Testis (tissue), 3 donors: ENCODE measurements around the gene ATP1B3. TPM values are rescaled to one million over a fixed set of nuclear protein-coding genes. Genes with fewer than 3 reads are reported as not detected.

ENCODE experiments used
- DNase-seq: peaks from one replicate; pipeline ENCODE4 v3.0.0-alpha.2; 2019
- H3K27ac ChIP-seq, 2 donors: fragments of 200-600 bp; sonication (generic); one replicate each; pipeline ENCODE4 v1.5.1; 2019
- H3K27me3 ChIP-seq: fragments of 200-600 bp; sonication (generic); one replicate; pipeline ENCODE4 v1.5.1; 2019
- H3K36me3 ChIP-seq: fragments of 200-600 bp; sonication (generic); one replicate; pipeline ENCODE4 v1.5.1; 2017; ENCODE audit warnings: low read depth; ENCODE audit errors: missing control alignments
- H3K4me1 ChIP-seq: fragments of 200-600 bp; sonication (generic); one replicate; pipeline ENCODE4 v1.5.1; 2019
- H3K4me3 ChIP-seq, 2 donors: fragments of 200-600 bp; sonication (generic); one replicate each; pipeline ENCODE4 v1.5.1; 2017 to 2019
- H3K9me3 ChIP-seq: fragments of 200-600 bp; sonication (generic); one replicate; pipeline ENCODE4 v1.5.1; 2017
- POLR2A ChIP-seq: fragments of 450-650 bp; IDR thresholded peaks from one replicate; pipeline ENCODE4 v1.6.1; 2017; ENCODE audit warnings: antibody characterized with exemption, mild to moderate bottlenecking, moderate library complexity
- WGBS, 2 donors: methylation state at CpG; one replicate each; pipeline ENCODE4 v1.1.5; 2018; 5-methylcytosine and 5-hydroxymethylcytosine counted together
- intact Hi-C: fragments of 100-400 bp; cut with DNase I; formaldehyde crosslinking; loops from one replicate; pipeline ENCODE4 v1.15.1; 2023; ENCODE audit warnings: low total_unique reads
- polyA plus RNA-seq: library from polyadenylated mRNA; stranded (reverse); fragments of 350-450 nt; fragmentation: Illumina TruSeq; extraction: RNeasy Lipid Tissue Mini Kit (QIAGEN cat#74804); gene quantifications from one replicate; pipeline ENCODE4 v1.2.3, GENCODE V29; 2014; ENCODE audit warnings: low read depth, low replicate concordance; ENCODE audit not compliant: insufficient read depth
- total RNA-seq, 2 donors: library from RNA; depleted of rRNA; stranded (reverse); fragments of >200 nt; gene quantifications; one replicate each; pipeline ENCODE4 v1.2.3, GENCODE V29; 2016
- TF ChIP-seq, protein P1 (sequence below), 3 experiments: fragments of 450-650 bp in 2 of 3; fragments of 200-600 bp in 1 of 3; sonication (generic) in 1 of 3; IDR thresholded peaks; one replicate each; pipeline ENCODE4 v1.5.1; 2016 to 2019; ENCODE audit warnings: antibody characterized with exemption in 3 of 3, mild to moderate bottlenecking in 2 of 3, moderate library complexity in 1 of 3

Gene ATP1B3
- total and polyA plus RNA-seq, 3 donors from 2014 or later: 47.1 to 147 (median 79.5) TPM

DNA sequence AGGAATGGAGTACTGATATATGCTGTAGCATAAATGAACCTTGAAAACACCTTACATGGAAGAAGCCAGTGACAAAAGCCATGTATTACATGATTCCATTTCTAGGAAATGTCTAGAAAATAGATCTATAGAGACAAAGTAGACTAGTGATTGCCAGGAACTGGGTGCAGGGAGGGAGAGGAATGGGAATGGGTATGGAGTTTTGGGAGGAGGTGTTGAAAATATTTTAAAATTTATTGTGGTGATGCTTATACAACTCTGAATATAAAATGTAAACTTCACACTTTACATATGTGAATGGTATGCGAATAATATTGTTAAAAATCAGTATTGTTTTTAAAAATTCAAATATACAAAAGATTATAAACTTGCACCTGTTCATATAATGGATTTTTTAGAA, 22.5 kb downstream of the ATP1B3 start:
- intact Hi-C loops: no loop called here
- no peak overlapping the region for H3K4me3 ChIP-seq
- no peaks in the 10 kb centered on the region for H3K36me3 ChIP-seq
- TF ChIP-seq, protein P1, sequence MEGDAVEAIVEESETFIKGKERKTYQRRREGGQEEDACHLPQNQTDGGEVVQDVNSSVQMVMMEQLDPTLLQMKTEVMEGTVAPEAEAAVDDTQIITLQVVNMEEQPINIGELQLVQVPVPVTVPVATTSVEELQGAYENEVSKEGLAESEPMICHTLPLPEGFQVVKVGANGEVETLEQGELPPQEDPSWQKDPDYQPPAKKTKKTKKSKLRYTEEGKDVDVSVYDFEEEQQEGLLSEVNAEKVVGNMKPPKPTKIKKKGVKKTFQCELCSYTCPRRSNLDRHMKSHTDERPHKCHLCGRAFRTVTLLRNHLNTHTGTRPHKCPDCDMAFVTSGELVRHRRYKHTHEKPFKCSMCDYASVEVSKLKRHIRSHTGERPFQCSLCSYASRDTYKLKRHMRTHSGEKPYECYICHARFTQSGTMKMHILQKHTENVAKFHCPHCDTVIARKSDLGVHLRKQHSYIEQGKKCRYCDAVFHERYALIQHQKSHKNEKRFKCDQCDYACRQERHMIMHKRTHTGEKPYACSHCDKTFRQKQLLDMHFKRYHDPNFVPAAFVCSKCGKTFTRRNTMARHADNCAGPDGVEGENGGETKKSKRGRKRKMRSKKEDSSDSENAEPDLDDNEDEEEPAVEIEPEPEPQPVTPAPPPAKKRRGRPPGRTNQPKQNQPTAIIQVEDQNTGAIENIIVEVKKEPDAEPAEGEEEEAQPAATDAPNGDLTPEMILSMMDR (IDR thresholded peaks at IDR 0.05): no peak
- TF ChIP-seq POLR2A: no peak
- H3K27ac ChIP-seq: no peak overlapping the region
- no peaks in the 10 kb centered on the region for H3K27me3 ChIP-seq
- H3K4me1 ChIP-seq: no peaks in the 10 kb centered on the region
- WGBS, 2 donors: 98% methylated on average over 1 of the region's 1 CpG
- no peaks in the 10 kb centered on the region for H3K9me3 ChIP-seq
- DNase-seq: no peak

DNA sequence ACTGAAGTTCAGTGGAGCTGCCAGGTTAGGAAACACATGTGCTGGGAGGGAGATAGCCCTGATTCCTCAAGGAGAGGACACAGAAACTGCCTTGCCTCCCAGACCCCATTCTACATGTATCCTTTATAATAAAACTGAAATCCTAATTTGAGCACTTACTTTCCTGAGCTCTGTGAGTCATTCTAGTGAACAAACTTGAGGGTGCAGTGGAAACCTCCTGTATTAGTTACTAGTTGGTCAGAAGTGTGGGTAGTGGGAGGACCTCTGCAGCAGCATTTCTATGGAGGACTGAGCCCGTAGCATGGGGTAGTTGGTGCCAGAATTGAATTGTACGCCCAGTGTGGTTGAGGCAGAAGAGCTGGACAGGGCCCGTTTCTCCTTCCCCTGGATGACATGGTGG, 23.9 kb downstream of the ATP1B3 start:
- TF ChIP-seq, protein P1 (IDR thresholded peaks at IDR 0.05): no peak
- no peak for TF ChIP-seq POLR2A
- no peak for DNase-seq
- H3K9me3 ChIP-seq: no peaks in the 10 kb centered on the region
- no peaks in the 10 kb centered on the region for H3K4me1 ChIP-seq
- no peaks in the 10 kb centered on the region for H3K36me3 ChIP-seq
- no peaks in the 10 kb centered on the region for H3K27me3 ChIP-seq
- intact Hi-C loops: no loop called here
- H3K27ac ChIP-seq: no peak overlapping the region
- 89 to 100% methylated on average over 3 of the region's 3 CpGs for WGBS, 2 donors
- no peak overlapping the region for H3K4me3 ChIP-seq

DNA sequence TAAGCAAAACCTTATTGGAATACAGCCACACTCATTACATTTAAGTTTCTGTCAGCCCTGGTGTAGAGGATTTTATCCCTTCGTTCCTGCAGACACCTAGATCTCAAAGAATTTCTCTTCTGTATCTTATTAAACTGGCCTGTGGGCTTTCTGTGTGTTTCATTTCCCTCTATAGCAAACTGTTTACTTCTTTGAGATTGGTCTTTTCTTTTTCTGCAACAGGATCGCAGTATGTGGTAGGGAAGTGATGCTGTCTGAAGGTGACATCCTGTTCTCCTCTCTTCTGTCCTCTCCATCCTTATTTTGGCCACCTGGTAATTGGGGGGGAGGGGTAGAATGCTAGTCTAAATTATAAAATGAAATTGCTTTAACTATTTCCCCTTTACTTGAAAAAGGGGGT, 25.5 kb downstream of the ATP1B3 start:
- H3K4me3 ChIP-seq: no peak overlapping the region
- TF ChIP-seq, protein P1 (IDR thresholded peaks at IDR 0.05): no peak
- TF ChIP-seq POLR2A: no peak
- H3K9me3 ChIP-seq: no peaks in the 10 kb centered on the region
- H3K27ac ChIP-seq: no peak overlapping the region
- DNase-seq: no peak
- H3K36me3 ChIP-seq: no peaks in the 10 kb centered on the region
- intact Hi-C loops: no loop called here
- H3K4me1 ChIP-seq: no peaks in the 10 kb centered on the region
- no peaks in the 10 kb centered on the region for H3K27me3 ChIP-seq
- WGBS, 2 donors: 63 to 88% methylated on average over 2 of the region's 2 CpGs

DNA sequence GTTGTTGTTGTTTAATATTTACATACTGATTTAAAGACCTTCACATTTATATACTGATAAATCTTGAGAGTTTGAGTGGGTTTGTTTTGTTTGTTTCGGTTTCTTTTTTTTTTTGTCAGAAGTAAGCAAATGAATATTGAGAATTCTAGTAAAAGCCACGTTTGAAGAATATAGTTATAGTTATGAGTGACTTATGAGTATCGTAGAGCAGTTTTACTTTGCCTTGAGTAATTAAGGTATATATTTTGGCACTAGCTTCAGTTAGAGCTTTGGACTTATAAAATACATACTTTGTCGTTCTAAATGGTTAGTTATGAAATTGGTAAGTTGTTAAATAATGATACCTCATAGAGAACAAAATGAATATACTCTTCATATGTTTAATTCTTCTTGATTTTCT, 27.8 kb downstream of the ATP1B3 start:
- Histone ChIP-seq H3K9me3 (no peaks in the 10 kb centered on the region), H3K36me3 (no peaks in the 10 kb centered on the region), H3K4me1 (no peaks in the 10 kb centered on the region), H3K27ac (no peak overlapping the region), H3K4me3 (no peak overlapping the region), H3K27me3 (no peaks in the 10 kb centered on the region)
- TF ChIP-seq, protein P1 (IDR thresholded peaks at IDR 0.05): no peak
- TF ChIP-seq POLR2A: no peak
- intact Hi-C loops: no loop called here
- no peak for DNase-seq
- WGBS, 2 donors: 75 to 87% methylated on average over 4 of the region's 4 CpGs

DNA sequence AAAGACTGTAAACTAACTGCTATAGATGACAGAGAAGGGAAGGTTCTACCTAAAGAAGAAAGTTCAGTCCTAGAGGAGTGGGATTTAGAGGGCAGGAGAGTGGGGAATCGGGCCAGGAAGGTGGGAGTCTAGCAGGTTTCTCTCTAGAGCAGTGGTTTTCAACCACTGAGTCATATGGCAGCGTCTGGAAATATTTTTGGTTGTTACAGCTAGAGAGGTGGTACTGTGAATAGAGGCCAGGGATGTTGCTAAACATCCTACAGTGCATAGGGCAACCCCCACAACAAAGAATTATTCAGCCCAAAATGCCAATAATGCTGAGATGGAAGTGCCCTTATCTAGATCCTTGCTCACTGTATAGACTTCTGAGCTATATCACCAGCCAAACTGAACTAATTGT, 28.7 kb downstream of the ATP1B3 start:
- Histone ChIP-seq H3K9me3 (no peaks in the 10 kb centered on the region), H3K36me3 (no peaks in the 10 kb centered on the region), H3K27ac (no peak overlapping the region), H3K4me1 (no peaks in the 10 kb centered on the region), H3K27me3 (no peaks in the 10 kb centered on the region), H3K4me3 (no peak overlapping the region)
- 88 to 92% methylated on average over 2 of the region's 2 CpGs for WGBS, 2 donors
- TF ChIP-seq, protein P1 (IDR thresholded peaks at IDR 0.05): no peak
- TF ChIP-seq POLR2A: no peak
- no peak for DNase-seq
- intact Hi-C loops: no loop called here
